IgD-negative memory B cell (primary cell): Measurements from ENCODE around the gene APOH. TPM values are rescaled to one million over a fixed set of nuclear protein-coding genes. Genes with fewer than 3 reads are reported as not detected.

Experiments used
- polyA plus RNA-seq: library from polyadenylated mRNA; unstranded; fragments of 300-500 nt; fragmentation: Illumina TruSeq; gene quantifications from one replicate; pipeline ENCODE4 v1.2.3, GENCODE V29; 2021

Gene APOH
- polyA plus RNA-seq, 1 donor from 2014 or later, result not detected

Other genes starting within 250 kb of the APOH start
- gene CEP112, start 37.3 kb downstream of the APOH start, polyA plus RNA-seq, result not detected
- 0.14 TPM for gene PRKCA, start 73.2 kb upstream of the APOH start, polyA plus RNA-seq